GM18508 (cell line): ENCODE results near the gene CPA1.

Experiments
- ATAC-seq: cut with Tn5 transposase; IDR thresholded peaks from one replicate; pipeline ENCODE4 v1.9.1; 2021; ENCODE audit warnings: moderate number of reproducible peaks; ENCODE audit not compliant: insufficient read depth, unreplicated experiment

CPA1 gene

DNA sequence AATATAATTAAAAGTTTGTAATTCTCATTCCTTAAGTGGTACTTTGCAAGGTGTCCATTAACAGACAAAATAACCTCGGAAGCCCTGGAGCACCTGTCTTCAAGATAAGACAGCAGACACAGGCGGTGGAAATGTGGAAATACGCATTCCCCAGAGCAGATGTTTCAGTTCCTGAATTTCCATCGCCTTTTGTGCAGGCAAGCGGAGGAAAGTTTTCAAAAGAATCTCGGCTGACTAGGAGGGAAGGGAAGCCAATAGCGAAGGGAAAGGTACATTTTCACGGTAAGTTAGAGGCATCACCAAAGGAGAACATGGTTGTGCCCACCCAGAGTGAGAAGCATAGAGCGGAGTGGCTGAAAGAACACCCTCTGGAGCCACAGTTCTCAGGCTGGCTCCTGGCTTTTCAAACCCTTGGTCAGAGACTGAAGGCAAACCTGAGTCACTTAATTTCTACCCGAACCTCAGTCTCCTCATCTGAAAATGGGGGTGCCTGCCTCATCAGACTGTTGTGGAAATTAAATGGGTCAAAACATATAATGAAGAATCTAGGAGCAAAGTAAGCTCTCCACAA is 13.6 kb downstream of the CPA1 start:
- no peak for ATAC-seq

DNA sequence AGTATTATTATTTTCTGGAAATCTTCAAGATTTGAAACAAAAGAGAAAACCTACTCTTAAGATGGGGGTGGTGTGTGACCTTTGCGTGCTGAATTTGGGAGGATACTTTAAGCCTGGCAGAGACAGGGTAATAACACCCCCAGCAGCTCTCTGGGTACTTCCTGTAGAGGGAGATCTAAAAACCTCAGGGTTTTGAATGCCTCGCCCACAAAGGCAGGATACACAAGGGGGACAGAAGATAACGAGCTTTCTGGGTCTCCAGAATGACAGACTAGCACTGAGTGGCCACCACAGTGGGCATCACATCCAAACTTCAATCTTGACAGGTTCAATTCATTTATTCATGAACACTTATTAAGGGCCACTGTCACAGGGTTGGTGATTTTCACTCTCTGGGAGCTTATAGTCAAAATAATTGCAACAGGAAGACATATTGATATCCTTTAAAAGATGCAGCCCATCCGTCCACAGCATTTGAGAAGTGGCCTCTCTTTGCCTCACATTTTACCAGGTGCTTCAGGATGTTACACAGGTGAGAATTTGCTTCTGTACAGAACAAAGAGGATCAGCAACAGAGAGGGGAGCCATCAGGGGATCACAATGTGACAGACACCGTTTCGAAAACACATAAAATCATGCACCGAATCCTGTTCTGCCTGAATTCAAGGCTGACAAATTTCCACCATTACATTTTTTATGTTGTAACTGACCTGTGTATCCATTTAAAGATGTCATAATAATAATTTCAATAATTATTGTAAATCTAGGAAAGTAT is 14.3 kb downstream of the CPA1 start:
- ATAC-seq = no peak

DNA sequence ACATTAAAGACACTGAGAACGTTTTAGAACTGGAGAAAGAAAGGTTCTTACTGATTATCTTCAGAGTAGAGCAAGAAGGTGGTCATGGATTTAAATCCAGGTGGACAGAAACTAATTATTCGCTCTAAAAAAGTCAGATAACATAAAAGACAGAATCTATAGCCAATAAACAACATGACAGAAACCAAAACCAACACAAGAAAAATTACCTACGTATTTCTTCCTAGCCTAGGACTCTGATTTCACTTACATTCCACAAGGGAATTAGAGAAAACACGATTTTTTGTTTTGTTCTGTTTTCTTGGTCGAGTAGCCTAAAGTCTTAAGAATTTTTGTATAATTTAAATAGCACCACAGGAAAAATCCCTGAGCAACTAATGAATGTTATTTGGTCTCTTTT is 15.1 kb downstream of the CPA1 start:
- ATAC-seq = no peak

DNA sequence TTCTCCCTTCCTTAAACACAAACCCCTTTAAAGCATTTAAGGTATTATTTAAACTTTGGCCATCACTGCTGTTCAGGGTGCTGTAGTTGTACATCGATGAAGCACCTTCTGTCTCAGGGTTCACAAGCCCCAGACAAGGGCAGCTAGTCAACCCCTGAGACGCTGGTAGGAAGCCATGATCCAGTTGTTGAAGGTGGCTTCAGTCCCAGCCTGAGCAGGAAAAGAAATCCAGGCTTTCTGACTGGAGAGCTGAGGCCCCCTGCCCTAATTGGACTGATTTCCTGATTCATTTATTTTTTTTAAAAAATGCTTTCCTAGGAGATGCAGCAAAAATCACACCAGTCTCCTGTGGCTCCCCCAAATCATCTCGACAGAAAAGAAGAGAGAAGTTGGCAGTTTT is 15.8 kb downstream of the CPA1 start:
- no peak for ATAC-seq

DNA sequence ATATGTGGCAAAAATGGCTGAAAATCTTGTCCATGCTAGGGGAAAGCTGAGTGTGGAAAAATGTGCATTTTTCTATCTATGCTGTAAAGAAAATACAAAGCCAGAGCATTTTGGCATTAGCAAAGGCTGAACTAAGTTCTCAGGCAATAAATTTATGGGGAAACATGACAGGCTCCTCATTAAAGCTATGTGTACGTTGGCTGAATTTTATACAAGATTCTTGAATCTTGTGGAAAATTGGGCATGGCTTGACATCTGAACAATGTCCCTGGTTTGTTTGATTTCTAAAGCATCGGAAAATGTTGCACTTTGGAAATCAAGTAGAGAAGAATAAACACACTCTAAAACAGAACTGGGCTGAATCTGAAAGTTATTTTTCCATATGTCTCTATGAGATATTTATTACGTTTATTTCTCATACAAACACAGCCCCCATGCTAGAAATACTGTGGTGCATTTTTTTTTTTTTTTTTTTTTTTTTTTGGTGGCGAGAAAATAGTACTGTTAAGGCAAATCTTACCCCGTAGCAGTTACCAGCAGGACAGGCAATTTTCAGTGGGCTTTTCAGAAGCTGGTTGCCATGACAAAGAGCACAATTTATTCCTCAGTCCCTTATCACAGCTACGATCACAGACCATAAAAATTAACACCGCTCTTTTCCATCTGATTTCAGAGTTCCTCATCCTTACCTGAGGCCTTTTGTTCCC is 16.9 kb downstream of the CPA1 start:
- no peak for ATAC-seq

DNA sequence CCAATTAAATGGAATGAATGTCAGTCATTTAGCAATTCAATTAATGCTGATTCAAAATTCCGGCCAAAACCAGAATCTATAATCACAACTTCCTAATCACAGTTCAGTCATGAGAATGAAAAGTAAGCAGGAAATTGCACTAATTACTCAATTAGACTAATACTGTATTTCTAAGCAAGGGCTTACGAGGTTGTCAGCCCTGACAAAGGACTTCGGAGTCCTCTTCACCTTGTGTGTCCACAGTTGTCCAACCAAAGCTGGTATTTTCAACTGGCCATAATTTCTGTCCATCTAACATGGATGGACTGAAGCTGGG is 17.4 kb downstream of the CPA1 start:
- no peak for ATAC-seq

DNA sequence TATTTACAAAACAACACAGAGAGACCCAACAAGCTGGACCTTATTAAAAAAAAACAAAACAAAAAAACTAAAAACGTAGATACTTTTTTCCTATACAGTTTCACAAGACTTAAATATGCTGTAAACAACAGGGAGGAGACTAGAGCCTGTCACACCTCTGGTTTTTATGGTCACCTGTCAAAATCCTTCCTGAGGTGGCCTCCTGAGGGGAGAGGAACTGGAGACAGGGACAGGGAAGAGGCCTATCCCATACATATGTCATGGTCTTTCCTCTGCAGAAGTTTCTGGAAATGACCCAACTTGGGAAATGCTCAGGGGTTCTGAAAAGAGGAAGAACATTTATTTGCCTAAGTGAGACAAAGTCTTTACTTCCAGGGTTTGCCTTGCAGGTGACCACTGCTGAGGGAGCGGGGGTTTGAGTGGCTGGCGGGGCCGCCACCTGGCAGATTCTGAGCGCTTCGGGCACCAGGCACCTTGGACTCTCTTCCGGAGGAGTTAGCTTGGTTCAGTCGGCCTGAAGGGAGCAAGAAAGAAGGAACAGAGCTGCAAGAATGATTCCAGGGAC is 18.3 kb downstream of the CPA1 start:
- no peak for ATAC-seq

DNA sequence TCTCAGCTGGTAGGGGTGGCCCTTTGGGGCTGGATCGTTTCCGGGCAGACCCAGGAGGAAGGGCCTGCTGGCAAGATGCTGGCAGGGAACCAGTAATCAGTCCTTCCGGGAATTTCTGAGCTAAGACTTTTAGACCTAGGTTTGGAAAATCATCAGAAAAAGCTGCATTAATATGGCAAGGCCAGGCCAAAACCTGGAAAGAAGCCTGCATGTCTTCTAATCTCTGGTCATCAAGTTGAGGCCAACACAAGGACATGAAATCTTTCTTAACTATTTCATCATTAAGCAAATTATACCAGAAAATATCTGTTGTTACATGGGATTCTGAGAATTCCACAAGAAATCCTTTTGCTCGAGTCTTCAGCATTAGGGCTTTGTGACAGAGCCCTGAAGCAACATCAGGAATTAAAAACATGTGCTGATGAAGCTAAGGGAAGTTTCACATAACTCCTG is 19.9 kb downstream of the CPA1 start:
- ATAC-seq = no peak

DNA sequence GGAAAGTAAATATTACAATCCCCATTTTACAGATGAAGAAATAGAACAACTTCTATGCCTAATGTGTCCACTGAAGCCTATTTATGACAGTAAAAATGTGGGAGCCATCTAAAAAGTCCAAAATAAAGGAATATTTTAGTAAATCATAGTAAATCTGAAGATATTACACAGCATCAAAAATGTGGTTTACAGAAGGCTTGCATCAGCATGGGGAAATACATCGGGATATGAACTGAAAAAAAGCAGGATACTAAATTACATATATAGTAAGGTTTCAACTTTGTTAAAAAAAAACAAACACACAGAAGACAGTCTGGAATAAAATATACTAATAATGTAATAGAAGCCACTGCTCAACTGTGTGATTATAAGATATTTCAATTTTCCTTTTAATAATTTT is 20.8 kb downstream of the CPA1 start:
- no peak for ATAC-seq

DNA sequence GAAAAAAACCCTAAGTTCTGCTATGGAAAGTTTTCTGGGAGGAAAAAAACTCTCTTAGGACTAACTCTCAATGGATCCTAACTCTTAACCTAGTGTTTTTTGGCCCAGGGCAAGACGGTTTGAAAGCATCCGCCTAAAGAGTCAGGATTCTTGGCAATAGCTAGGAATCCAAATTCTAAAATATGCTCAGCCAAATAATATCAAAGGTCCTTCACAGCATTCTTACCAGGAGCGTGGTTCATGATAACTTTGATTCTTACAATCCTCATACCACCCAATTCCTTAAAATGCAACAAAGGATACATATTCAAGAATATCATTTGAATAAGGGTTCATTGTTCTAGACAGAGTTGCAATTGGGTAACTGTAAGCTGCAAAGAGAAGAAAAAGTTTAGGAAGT is 21.3 kb downstream of the CPA1 start:
- no peak for ATAC-seq

DNA sequence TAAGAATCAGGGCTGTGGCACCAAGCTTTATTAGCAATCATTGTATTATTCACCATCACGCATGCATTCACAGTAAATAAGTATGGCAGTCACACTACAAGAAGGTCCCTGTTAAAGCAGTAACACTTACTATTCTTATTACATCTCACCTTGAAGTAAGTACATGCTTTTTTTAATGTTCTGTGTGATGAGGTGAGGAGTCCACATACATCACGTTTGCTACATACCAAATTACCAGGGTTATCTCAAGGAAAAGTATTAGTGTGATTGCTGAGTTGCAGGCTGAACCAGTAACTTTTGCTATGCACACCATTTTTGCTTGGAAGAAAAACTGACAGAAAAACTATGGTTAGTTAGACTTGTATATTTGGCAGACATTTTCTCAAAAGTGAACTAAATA is 24.7 kb downstream of the CPA1 start:
- no peak for ATAC-seq

DNA sequence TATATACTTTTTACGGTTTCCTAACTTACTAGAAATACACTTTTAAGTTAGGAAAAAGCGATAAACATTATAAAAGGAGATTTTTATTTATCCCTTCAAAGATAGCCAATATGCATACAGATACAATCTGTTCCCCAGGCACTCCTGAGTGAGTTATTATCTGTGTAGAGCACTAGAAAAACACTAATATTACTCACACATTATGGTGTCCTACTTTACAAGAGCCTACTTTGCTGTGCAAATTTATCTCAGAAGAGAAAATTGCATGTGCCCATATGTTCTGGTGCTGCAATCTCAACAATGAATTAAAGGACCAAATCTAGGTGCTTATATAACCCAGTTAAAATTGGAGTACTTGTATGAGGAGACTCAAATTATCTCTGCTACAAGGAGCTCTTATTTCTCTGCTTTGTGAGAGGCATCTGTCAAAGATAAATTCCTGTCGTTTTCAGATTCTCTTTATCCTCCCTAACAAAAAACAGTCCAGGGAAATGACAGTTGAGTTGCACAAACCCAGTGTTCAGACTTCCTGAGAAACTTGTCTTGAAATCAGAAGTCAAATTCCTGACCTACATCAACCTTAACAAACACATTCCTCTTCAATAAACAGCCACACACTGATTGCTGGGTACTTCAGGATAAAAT is 28.9 kb downstream of the CPA1 start:
- ATAC-seq = no peak

DNA sequence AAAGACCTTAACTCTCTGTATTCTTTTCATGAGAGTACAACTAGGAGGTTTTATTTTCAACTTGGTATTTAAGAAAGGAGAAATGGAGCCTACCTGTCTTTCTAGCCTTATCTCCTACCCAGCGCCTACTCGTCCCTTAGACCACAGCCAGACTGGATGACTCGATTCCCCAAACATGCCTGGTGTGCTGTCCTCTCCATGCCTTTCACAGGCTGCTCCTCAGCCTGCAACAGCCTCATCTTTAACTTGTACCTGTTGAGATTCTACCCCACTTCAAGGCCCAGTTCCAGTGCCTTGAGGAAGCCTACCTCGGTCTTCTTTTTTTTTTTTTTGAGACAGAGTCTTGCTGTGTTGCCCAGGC is 29.4 kb downstream of the CPA1 start:
- ATAC-seq = no peak

DNA sequence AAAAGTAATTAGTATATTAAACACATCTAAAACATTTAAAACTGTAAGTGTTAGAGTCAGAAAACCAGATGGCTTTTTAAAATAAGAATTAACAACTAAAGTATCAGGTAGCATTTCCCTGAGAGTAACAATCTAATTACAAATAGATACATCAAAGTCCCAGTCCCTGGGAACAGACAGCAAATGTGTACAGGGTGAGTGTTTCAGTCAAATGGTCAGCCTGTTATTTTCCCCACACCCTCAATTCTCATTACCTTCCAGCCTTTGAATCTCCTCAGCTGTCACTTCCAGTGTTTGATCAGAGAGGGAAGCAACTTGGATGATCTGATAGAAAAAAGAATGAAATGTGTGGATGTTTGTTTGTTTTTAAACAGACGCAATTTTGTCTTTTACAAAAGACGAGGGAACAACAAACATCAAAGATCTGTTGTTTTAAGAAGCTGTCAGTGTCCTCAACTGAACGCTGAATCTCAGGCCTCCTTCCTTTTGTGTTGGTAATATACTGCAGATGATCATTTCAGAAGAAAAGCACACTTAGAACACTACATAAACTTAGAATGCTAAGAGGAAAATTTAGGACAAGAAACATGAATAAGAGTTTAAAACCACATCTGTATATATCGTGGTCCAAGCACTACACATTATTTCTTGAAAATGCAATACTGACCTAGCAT is 30.7 kb downstream of the CPA1 start:
- no peak for ATAC-seq

DNA sequence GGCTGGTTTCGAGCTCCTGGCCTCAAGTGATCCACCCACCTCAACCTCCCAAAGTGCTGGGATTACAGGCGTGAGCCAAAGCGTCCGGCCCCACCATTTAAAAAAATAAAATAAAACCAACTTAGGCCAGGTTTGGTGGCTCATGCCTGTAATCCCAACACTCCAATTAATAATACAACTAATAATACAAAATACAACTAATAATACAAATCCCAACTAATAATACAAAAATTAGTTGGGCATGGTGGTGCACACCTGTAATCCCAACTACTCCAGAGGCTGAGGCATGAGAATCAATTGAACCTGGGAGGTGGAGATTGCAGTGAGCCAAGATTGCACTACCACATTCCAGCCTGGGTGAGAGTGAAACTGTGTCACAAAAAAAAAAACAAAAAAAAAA is 32.9 kb downstream of the CPA1 start:
- ATAC-seq = no peak

DNA sequence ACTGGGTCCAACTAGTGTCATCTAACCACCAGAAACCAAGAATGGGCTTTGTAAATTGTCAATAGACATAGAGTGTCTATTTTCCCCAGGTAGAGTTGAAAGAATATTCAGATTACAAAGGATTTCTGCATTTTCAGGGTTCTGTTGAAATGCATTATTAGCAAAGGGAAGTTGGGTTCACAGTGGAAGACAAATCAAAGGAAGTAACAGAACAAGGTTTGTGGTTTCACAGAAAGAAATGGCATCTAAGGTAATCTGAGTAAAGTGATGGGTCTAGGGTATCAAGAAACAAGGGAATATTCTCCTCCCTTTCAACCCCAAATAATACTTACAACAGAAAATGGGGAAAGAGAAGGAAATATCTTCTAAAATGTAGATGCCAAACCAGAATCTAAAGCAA is 34.7 kb downstream of the CPA1 start:
- ATAC-seq = no peak

DNA sequence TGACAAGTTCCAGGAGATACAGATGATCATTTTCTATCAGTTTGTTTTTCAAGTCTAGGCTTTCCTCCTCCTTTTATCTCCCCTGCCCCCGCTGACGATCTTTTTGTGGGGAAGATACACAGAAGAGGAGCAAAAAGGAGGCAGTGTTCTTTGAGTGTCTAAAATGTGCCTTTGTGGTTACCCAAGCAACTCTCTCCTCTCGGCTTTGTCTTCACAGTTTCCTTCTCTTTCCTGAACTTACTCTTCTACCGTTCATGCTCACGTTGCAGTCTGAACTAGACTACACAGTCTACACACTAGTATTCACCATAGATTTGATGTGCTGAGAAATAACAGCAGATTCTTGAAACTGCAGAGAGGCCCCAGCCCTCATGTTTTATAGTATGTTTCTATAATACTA is 36.9 kb downstream of the CPA1 start:
- no peak for ATAC-seq

DNA sequence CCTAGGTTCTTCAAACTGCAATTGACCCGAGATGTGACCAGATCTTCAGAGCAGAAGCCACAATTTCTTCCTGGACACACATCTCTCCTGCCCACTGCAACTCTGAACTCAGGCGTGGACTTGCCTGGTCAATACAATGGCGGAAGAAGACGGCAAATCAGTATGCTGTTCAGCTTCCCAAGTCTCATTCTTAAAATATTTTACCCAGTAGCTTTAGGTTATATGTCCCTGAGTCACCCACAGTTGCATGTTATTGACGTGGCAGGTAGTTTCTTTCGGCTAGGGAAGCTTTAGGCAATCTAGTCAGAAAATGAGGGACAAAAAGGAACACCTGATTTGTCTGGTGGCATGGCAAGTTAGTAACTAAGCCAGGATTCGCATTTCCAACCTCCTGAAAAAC is 38.0 kb downstream of the CPA1 start:
- no peak for ATAC-seq

DNA sequence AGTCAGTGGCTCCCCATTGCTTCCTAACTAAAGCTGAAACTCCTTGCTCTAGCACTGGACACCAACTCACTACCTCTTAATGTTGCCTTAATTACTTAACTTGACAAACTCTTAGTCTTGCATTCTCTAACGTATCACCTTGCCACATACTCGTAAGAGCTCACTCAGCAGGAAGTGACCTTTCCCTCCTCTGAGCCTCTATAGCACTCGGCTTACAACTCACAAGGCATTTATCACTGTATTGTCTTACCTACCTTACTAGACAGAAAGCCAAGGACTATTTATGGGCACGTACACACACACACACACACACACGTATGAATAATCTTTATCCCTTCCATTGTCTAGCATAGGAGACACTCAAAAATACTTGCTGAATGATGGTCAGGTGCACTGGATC is 39.4 kb downstream of the CPA1 start:
- ATAC-seq = no peak

DNA sequence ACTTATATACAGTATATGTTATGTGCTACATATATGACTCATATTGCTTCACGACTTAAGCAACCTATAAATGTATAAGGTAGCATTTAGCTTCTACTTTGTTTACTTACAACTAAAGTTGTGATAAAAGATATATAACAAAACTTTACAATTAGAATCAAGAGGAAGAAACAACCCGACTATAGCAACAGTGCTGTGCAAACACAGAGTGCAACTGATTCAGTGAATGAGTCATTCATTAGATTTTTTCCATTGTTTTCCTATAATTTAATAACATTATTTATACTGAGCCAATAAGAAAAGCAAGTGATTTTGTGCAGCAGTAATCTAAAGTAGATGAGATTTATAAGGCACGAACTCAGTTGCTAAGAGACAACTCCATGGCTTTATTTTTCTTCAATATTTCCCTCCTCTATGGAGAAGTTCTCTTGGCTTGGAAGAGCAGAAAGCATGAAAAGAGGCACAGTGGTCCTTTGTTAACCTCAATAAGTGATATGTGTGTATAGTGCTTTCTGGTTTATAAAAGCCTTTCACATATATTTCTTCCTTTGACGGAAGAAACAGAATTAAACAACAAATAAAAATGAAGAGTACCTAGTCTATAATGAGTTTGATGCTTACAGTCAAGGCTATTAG is 40.8 kb downstream of the CPA1 start:
- no peak for ATAC-seq
